Activated naive CD8-positive, alpha-beta T cell treated with anti-CD3 and anti-CD28 coated beads, Interleukin-2, amount 50 U/mL, for 16 hours (primary cell): Measurements from ENCODE around the gene SBF1.
"Not testable (repeated sequence)": the region's sequence is repeated elsewhere in the genome, so short reads cannot be mapped to it uniquely, and the experiment has no call there.

ENCODE experiments used
- DNase-seq: peaks from one replicate; pipeline ENCODE4 v3.0.0-alpha.2; 2020; ENCODE audit warnings: low read depth, low spot score

SBF1 gene

DNA sequence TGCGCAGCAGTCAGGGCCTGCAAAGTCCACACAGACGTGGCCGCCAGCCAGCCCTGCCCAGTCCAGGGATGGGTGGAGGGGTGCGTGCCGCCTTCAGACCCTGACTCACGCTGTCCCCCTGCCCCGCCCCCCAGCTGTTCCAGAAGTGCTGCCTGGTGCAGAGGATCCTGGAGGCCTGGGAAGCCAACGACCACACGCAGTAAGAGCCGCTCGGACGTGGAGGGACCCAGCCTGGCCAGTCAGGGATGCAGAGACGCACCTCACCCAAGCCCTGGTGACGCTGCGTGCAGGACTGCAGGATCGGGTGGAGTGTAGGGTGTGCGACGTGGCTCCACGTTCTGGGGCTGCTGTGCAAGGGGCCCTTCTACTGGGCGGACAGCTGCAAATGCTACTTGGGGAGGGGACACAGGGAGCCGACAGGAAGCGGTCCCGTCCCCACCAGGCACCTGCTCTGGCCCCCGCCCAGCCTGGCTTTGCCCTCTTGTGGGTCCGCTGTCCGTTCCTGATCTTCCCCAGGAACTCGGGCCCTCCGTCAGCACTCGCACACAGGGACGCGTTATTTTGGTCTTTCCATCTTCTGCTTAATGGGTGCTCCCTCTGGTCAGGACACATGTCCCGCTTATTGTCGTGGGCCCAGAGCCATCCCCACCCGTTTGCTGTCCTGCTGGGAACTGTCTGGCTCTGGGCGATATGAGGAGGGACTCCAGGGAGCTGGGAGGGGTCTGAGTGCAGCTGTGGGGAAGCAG is 42.5 kb downstream of the SBF1 start:
- DNase-seq, result no peak

DNA sequence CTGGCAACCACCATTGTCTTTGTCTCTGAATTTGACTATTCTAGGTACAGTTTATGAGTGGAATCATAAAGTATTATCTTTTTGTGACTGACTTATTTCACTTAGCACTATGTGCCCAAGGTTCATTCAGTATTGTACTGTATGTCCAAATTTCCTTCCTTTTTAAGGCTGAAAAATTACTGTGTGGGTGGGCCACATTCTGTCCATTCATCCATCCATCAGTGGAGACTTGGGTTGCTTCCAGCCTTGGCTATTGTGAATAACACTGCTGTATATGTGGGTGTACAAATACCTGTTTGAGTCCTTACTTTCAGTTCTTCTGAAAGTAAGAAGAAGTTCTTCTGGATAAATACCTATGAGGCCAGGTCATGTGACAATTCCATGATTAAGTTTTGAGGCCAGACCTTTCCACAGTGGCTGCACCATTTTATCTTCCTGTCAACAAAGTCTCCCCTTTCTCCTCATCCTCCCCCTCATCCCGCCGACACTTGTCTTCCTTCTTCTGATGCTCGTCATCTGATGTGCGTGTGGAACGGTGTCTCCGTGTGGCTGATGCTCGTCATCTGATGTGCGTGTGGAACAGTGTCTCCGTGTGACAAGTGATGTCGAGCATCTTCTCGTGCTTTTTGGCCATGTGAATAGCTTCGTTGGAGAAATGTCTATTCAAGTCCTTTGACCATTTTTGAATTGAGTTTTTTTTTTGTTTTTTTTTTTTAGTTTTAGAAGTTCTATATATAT is 49.5 kb downstream of the SBF1 start:
- no peak for DNase-seq

DNA sequence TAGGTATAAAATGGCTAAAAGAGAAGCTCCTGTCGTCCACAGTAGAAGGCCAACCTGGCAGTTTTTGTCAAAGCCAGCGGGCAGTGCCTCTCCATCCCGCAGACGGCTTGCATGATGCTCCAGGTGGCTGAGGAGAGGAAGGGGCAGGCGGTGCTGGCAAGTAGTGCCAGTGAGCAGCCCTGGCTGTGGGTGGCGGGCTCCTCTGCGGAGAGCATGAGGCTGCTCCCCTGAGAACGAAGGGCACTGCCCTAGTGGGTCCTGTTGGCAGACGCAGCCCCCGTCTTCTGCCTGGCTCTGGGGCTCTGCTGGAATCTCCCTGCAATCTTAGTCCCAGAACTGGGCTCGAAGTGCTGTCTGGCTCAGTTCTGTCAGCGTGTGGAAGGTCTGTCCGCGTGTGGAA is 50.9 kb downstream of the SBF1 start:
- no peak for DNase-seq

DNA sequence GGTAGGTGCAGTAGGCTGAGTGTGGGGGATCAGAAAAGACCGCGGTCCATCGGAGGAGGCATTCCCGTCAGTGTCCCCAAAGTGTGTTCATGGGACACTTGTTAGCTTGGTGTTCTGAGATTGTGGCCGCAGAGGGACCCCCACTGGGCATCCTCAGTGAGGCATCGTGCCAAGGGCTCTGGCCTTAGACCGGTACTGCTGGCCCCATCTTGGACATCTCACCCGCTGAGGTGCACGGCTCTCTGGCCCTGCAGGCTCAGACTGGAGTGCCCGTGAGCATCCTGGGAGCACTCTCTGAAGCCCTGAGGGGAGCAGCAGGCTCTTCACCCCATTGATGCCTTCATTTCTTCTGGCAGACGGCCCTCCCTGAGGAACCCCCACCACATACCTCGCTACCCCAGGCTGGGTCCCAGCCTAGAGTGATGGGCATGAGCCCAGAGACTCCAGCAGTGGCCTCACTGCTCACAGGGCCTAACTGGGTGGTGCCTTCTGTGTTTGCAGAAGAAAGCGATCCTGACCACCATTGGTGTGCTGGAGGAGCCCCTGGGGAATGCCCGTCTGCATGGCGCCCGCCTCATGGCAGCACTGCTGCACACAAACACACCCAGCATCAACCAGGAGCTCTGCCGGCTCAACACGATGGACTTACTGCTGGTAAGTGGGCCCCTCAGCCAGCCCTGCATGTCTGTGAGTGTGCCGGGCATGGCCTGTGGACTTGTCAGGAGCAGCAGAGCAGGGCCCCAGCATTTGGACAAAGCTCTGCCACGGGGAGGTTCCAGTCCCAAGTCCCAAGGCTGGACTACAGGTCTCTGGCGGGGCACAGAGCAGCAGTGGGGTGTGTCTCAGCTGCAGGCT is 51.6 kb downstream of the SBF1 start:
- DNase-seq, result no peak

DNA sequence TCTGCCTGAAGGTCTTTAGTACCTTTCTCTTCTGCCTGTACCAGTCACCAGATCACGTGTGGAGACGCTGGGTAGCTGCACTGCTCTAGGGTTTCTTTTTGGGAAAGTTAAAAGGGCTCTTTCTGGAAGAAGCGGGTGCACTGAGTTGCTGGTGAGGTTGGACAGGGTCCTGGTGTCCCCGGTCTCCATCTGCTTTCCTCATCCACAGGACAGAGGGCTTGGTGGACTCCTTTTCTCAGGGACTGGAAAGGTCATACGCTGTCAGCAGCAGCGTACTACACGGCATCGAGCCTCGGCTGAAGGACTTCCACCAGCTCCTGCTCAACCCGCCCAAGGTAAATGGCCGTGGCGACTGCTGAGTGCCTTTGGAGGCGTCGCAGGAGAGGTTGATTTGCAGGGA is 52.8 kb downstream of the SBF1 start:
- no peak for DNase-seq

DNA sequence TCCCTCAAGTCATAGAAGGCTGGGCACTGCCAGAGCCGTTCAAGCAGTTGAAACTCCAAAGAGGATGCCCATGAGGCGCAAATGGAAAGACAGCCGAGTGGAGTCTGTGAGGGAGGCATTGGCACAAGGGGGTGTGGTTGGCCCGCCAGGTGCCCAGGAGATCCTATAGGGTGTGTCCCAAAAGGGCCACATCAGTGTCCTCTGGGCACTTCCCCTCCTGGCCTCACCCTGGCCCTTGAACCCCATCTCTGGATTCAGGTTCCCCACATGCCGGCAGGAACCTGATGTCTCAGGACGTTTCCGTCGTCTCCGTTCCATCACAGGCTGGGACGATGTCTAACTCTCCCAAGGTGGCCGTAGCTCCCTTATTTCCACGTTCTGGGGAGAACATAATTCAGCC is 54.3 kb downstream of the SBF1 start:
- DNase-seq, result no peak

DNA sequence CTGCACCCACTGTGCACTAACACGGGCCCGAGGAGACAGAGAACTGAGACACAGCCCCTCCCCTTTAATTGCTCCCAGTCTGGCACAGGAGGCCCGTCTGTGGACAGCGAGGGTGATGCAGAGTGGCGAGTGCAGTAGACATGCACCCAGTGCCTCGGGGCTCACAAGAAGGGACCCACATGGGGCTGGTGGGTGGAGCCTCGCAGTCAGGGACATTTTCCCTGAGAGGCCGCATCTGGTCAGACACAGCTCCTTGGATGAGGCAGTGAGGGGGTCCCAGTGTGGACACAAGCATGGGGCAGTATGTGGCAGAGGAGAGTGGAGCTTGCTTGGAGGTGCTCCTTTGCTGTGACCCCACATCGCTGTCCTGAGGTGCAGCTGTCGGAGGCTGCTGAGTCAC is 54.8 kb downstream of the SBF1 start:
- DNase-seq, result no peak

DNA sequence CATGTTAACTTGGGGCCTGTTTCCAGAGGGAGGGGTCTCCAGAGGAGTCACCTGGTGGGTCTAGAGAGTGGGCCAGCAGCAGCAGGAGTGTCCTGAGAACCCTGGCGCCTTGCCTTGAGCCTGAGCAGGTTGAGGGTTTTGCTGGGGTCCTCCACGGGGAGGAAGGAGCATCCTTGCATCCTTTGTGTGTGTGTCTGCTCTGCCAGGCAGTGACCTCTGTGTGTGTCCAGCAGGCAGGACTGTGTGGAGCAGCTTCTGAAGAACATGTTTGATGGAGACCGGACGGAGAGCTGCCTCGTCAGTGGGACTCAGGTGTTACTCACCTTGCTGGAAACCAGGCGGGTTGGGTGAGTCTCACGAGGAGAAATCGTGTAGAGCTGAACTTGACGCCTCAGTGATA is 55.7 kb downstream of the SBF1 start:
- DNase-seq, result no peak

DNA sequence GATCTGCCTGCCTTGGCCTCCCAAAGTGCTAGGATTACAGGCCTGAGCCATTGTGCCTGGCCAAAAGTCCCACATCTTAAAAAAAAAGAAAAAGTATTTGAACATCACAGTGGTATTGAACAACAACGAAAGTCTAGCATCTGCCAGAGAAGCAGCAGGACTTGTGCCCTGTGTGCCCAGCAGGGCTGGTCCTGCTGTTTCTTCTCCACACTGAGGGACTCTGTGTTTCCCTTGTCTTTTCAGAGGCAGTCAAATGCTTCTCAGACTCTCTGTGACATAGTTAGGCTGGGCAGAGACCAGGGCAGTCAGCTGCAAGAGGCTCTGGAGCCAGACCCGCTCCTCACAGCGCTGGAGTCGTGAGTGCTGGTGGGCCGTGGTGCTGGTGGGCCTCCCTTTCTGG is 56.2 kb downstream of the SBF1 start:
- DNase-seq, result no peak

DNA sequence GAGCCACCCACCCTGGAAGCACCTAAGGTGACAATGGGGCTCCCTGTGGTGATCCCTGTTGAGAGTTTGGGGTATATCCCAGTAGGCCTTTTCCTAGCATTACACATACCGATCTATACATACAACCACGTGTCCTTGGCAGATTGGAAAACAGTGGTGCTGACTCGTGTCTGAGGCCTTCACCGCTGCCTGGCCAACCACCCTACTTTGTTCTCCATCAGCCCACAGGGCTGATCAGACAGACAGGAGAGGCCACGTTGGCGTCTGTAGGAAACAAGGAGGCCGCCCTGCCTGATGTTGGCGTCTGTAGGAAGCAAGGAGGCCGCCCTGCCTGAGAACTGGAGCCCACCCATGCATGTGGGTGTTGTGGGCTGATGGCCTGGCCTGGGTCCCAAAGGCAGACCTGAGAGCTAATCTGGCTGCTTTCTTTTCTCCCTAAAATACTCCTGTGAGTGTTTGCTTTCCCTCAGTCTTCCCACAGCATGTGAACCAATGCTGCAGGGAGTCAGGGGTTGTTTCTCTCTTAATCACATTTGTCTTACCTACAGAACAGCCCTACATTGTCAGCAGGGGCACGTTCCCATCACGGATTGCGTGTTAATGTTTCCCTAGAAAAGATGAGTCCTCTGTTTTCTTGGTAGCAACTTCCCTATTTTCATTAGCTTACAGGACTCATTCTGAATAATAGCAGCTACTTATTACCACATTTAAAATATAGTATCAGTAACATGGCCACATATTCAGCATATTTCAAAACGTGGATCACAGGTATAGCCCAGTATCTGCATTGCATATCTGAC is 57.2 kb downstream of the SBF1 start:
- no peak for DNase-seq

DNA sequence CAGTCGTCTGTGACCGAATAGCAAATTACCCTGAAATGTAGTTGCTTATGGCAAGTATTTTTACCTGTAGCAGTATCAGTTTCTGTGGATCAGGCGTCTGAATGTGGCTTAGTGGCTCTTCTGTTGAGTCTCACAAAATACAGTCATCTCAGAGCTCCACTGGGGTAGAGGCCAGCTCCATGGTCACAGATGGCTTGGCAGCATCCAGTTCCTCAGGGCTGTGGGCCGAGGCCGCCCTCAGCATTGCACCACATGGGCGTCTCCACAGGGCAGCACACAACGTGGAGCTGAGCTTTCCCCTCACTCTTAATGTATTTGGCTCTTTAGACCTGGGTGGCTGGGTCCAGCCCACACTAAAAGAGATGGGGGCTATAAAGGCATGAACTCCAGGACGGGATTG is 57.8 kb downstream of the SBF1 start:
- DNase-seq, result no peak

DNA sequence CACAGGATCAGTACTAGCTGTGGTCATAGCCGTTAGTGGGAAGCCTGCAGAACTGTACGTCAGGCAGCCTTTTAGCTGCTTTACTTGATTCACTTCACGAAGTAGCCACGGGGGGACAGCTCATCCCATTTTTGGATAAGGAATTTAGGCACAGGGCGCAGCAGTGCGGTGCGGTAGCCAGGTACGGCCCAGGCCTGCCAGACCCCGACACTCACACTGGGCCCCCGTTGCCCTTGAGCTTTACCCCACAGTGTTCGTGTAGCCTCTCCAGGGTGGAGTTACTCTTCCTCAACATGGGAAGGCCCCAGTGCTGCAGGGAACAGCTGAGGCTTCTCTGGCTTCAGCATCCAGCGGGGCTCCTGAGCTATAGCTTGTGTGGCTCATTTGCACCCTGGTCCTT is 59.4 kb downstream of the SBF1 start:
- DNase-seq, result no peak

DNA sequence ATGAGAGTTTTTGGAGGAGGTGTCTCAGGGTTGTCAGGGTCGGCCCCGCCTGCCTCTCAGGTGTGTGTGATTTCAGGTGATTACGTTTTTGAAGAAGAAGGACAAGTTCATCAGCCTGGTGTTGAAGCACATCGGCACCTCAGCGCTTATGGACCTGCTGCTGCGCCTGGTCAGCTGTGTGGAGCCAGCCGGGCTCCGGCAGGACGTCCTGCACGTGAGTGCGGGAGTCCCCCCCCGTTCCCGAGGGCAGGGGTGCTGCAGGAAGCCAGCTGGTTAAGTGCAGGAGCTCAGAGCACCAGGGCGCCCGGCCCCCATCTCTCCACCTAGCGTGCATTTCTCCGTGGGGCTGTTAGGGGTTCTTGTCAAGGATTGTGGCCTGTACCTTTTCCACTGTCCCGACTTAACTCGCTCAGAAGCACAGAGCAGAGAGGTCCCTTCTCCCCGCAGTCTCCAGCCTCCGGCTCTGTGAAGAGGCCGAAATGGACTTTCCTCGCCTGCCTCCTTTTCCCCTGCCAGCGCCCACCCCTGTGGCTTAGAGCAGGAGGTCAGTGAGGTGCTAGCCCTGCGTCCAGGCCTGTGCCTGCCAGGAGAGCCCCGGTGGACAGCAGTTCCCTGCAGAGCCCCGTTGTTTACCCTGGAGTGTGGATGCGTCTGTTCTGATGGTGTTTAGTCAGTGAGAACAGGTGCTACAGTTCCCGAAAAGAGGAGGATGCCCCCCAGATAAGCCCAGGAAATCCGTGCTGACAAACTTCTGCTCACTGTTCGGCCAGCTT is 60.2 kb downstream of the SBF1 start:
- DNase-seq, result no peak

DNA sequence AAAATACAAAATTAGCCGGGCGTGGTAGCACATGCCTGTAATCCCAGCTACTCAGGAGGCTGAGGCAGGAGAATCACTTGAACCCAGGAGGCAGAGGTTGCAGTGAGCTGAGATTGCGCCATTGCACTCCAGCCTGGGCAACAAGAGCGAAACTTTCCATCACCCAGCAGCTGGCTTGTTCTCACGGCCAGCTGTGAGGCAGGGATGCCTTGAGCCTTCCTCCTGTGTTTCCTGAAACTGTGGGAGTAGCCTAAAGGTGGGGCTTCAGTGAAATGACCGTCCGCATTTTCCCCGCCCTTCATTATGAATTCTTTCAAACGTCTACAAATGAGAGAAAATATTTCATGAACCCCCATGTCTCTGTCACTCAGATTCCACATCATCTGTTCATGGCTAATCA is 65.9 kb downstream of the SBF1 start:
- not testable (repeated sequence) for DNase-seq

DNA sequence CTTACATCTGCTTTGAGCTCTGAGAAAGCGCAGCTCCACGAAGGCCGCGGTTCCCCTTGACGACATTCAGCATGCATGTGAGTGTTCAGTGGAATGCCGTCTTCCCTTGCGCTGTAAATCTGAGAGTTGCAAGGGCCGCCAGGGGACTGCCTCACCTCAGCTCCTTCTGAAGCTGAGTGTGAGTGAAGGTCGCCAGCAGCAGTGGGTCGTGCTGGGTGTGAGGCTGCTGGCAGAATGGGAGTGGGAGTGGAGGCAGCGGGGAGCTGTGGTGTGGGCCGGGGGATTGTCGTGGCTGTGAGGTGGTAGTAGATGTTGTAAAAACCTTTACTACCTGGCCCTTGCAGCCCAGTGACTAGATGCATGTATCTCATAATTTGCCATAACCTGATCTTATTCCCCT is 66.5 kb downstream of the SBF1 start:
- no peak for DNase-seq

DNA sequence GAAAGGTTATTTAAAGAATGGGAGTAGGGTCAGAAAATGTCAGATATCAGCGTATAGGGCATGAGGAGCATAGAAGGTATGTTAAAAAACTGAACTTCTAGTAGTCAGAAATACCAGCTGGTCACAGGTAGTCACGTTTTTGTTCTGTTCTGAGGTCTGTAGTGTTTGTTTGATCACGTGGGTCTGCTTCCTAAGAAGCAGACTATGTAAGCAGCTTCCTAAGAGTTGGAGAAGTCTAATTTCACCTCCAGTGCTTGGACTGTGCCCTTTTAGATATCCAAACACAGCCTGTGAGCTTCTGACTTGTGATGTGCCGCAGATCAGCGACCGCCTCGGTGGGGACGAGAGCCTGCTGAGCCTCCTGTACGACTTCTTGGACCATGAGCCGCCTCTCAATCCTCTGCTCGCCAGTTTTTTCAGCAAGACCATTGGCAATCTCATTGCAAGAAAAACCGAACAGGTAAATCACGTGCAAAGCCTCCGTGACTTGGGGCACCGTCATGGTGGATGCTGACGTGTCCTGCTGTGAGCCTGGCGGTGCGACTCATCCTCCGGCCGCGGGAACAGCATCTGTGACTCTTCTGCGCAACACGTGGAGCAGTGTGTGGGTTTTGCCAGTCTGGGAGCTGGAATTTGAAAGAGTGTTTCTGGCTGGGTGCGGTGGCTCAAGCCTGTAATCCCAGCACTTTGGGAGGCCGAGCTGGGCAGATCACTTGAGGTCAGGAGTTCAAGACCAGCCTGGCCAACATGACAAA is 68.2 kb downstream of the SBF1 start:
- DNase-seq, result no peak

DNA sequence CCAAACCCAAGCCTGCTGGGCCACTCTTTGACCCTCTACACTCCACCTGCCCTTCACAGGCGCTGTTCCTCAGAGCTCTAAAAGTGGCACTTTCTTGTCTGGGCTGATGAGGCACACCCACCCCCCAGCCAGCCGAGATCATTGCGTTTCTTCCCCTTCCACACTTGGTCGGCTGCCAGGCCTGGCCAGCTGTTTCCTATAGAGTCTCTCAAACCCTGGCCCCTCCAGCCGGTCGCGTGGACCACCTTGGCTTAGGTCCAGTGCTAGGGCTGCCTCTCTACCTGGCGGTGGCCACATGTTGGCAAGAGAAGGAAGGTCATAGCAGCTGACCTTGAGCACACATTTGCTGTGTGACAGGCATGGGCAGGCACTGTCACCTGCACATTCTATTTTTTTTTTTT is 71.1 kb downstream of the SBF1 start:
- no peak for DNase-seq

DNA sequence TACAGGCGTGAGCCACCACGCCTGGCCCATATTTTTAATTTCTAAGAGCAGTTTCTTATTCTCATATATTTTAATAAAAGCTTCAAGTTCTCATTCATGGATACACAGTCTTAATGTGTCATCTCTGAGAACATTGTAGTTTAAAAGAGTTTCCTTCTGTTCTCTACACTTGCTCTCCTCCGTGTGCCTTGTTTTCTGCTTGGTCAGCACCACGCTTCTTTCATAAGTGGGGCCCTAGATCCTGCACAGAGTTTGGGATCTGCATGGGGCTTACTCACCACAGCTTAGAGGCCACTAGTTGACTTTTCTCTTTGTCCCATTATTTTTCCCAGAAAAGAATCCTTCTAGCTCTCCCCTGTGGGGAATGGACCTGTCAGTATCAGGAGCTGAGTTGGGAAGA is 72.9 kb downstream of the SBF1 start:
- no peak for DNase-seq

DNA sequence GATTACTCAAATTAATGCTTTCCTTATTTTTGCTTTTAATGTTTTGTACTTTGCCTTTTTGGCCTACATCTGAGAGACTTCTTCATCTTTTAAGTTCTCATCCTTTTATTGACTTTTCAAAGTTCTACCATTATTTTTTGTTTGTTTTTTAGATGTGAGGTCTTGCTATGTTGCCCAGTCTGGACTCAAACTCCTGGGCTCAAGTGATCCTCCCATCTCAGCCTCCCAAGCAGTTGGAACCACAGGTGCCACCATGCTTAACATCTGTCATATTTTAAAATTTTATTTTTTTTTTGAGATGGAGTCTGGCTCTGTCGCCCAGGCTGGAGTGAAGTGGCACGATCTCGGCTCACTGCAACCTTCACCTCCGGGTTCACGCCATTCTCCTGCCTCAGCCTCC is 73.9 kb downstream of the SBF1 start:
- DNase-seq, result no peak

DNA sequence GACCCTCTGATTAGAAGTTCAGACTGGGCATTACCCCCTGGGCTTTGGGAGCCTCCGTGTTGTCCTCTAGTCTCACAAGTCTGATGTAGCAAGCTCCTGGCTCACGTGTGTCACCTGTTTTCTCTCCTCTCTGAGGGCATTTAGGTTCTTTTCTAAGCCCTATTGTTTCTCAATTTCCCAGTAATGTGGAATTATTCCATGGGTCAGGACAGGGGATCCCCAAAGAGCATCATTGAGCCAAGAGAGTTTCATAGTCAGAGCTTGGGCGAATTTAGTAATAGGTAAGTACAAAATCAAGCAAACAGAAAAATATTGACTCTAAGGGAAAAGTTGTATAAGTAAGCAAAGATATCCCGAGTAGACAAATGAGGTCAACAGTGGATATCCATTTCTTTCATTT is 74.4 kb downstream of the SBF1 start:
- no peak for DNase-seq
